Adipocyte (in vitro differentiated cells): ENCODE measurements around the gene MIS18BP1.
"Not testable (repeated sequence)": the region's sequence is repeated elsewhere in the genome, so short reads cannot be mapped to it uniquely, and the experiment has no call there.

Experiments used
- DNase-seq: peaks from one replicate; pipeline ENCODE4 v3.0.0-alpha.2; 2015; ENCODE audit warnings: low read depth
- H3K27me3 ChIP-seq: replicated peaks from 2 replicates; pipeline ENCODE4 v1.7.0; 2013; ENCODE audit warnings: mild to moderate bottlenecking, low read length, moderate library complexity; ENCODE audit not compliant: control insufficient read depth, insufficient read depth
- H3K36me3 ChIP-seq: 2 replicates; pipeline ENCODE4 v1.7.0; 2013; ENCODE audit warnings: low read length, mild to moderate bottlenecking, moderate library complexity; ENCODE audit not compliant: control insufficient read depth, insufficient read depth, severe bottlenecking
- H3K4me1 ChIP-seq: 2 replicates; pipeline ENCODE4 v1.7.0; 2013; ENCODE audit warnings: mild to moderate bottlenecking, low read length, moderate library complexity; ENCODE audit not compliant: control insufficient read depth, insufficient read depth
- H3K4me3 ChIP-seq: 2 replicates; pipeline ENCODE4 v1.7.0; 2013; ENCODE audit warnings: mild to moderate bottlenecking, low read length, moderate library complexity
- H3K9ac ChIP-seq: 2 replicates; pipeline ENCODE4 v1.7.0; 2013; ENCODE audit warnings: mild to moderate bottlenecking, low read length, moderate library complexity
- H3K9me3 ChIP-seq: 2 replicates; pipeline ENCODE4 v1.7.0; 2013; ENCODE audit warnings: mild to moderate bottlenecking, low read length, moderate library complexity; ENCODE audit not compliant: control insufficient read depth

The MIS18BP1 gene

GRCh38 chr14:45253070-45253753, at the start of gene MIS18BP1:
TSS of gene MIS18BP1 (minus strand) at chr14:45253202. CDS start at chr14:45247286, 5,916 bp downstream.
- Histone ChIP-seq H3K9me3 (peaks cover 5% of the 10 kb centered on the region), H3K4me3 (peak within 1 kb of the TSS; percentile 92), H3K27me3 (no peaks in the 10 kb centered on the region), H3K4me1 (peaks cover 39% of the 10 kb centered on the region), H3K9ac (peak within 1 kb of the TSS; percentile 92), H3K36me3 (no peaks in the 10 kb centered on the region)
- peak; percentile 98 for DNase-seq

- Histone ChIP-seq H3K9me3 (no peaks in the 10 kb centered on the region), H3K4me3 (no peak overlapping the region), H3K27me3 (no peaks in the 10 kb centered on the region), H3K36me3 (no peaks in the 10 kb centered on the region), H3K9ac (no peak overlapping the region), H3K4me1 (peaks cover 7% of the 10 kb centered on the region)
- no peak for DNase-seq
Measured at GRCh38 chr14:45298423-45299117, 45.6 kb upstream of the MIS18BP1 start.

- H3K36me3 ChIP-seq, H3K4me3 ChIP-seq, DNase-seq, H3K4me1 ChIP-seq, H3K9me3 ChIP-seq, H3K9ac ChIP-seq, H3K27me3 ChIP-seq: not testable (repeated sequence)
Measured at GRCh38 chr14:45294796-45295195, 41.8 kb upstream of the MIS18BP1 start.

GRCh38 chr14:45290547-45290946, 37.5 kb upstream of the MIS18BP1 start:
- Histone ChIP-seq H3K4me1 (no peaks in the 10 kb centered on the region), H3K9me3 (no peaks in the 10 kb centered on the region), H3K27me3 (no peaks in the 10 kb centered on the region), H3K36me3 (no peaks in the 10 kb centered on the region), H3K9ac (no peak overlapping the region), H3K4me3 (no peak overlapping the region)
- DNase-seq, result no peak

GRCh38 chr14:45287610-45288009, 34.6 kb upstream of the MIS18BP1 start:
- no peak overlapping the region for H3K4me3 ChIP-seq
- H3K9ac ChIP-seq, result no peak overlapping the region
- DNase-seq, result no peak
- no peaks in the 10 kb centered on the region for H3K4me1 ChIP-seq
- H3K36me3 ChIP-seq, result no peaks in the 10 kb centered on the region
- H3K27me3 ChIP-seq, result no peaks in the 10 kb centered on the region
- H3K9me3 ChIP-seq, result no peaks in the 10 kb centered on the region

GRCh38 chr14:45284802-45285201, 31.8 kb upstream of the MIS18BP1 start:
- Histone ChIP-seq H3K36me3 (no peaks in the 10 kb centered on the region), H3K9ac (no peak overlapping the region), H3K4me3 (no peak overlapping the region), H3K27me3 (no peaks in the 10 kb centered on the region), H3K4me1 (no peaks in the 10 kb centered on the region), H3K9me3 (peaks cover 5% of the 10 kb centered on the region)
- no peak for DNase-seq

- H3K36me3 ChIP-seq, H3K9ac ChIP-seq, H3K4me3 ChIP-seq, DNase-seq, H3K9me3 ChIP-seq, H3K4me1 ChIP-seq, H3K27me3 ChIP-seq: not testable (repeated sequence)
Measured at GRCh38 chr14:45281731-45282400, 28.9 kb upstream of the MIS18BP1 start.

- DNase-seq, result no peak
- Histone ChIP-seq H3K9ac (no peak overlapping the region), H3K36me3 (no peaks in the 10 kb centered on the region), H3K27me3 (no peaks in the 10 kb centered on the region), H3K9me3 (no peaks in the 10 kb centered on the region), H3K4me3 (no peak overlapping the region), H3K4me1 (peaks cover 3% of the 10 kb centered on the region)
Measured at GRCh38 chr14:45271858-45272537, 19.0 kb upstream of the MIS18BP1 start.

GRCh38 chr14:45270031-45270430, 17.0 kb upstream of the MIS18BP1 start:
- no peak overlapping the region for H3K4me3 ChIP-seq
- DNase-seq, result no peak
- H3K9me3 ChIP-seq, result no peaks in the 10 kb centered on the region

GRCh38 chr14:45267071-45267470, 14.1 kb upstream of the MIS18BP1 start:
- Histone ChIP-seq H3K36me3 (no peaks in the 10 kb centered on the region), H3K9ac (no peak overlapping the region), H3K4me3 (no peak overlapping the region), H3K9me3 (peaks cover 5% of the 10 kb centered on the region), H3K4me1 (peaks cover 3% of the 10 kb centered on the region), H3K27me3 (no peaks in the 10 kb centered on the region)
- DNase-seq, result no peak

More at GRCh38 chr14:45270031-45270430, 17.0 kb upstream of the MIS18BP1 start:
- no peaks in the 10 kb centered on the region for H3K27me3 ChIP-seq
- peaks cover 3% of the 10 kb centered on the region for H3K4me1 ChIP-seq
- no peaks in the 10 kb centered on the region for H3K36me3 ChIP-seq
- H3K9ac ChIP-seq, result peak overlapping the region; percentile 0

- DNase-seq, result no peak
Measured at GRCh38 chr14:45262637-45263036, 9.6 kb upstream of the MIS18BP1 start.

More at GRCh38 chr14:45262637-45263036, 9.6 kb upstream of the MIS18BP1 start:
- no peaks in the 10 kb centered on the region for H3K36me3 ChIP-seq
- no peak overlapping the region for H3K9ac ChIP-seq
- peaks cover 20% of the 10 kb centered on the region for H3K9me3 ChIP-seq
- no peak overlapping the region for H3K4me3 ChIP-seq
- H3K27me3 ChIP-seq, result no peaks in the 10 kb centered on the region
- no peaks in the 10 kb centered on the region for H3K4me1 ChIP-seq
